HG03103 (cell line): ENCODE results near the gene FNBP1.

Experiments used
- ATAC-seq: cut with Tn5 transposase; IDR thresholded peaks from one replicate; pipeline ENCODE4 v1.9.1; 2021; ENCODE audit warnings: low read depth; ENCODE audit not compliant: unreplicated experiment

FNBP1 gene

GRCh38 chr9:129841071-129841470 is 201.9 kb downstream of the FNBP1 start:
- ATAC-seq: no peak

GRCh38 chr9:129840034-129840433 is 203.0 kb downstream of the FNBP1 start:
- ATAC-seq: no peak

- ATAC-seq: no peak
Observed at GRCh38 chr9:129839324-129840023, 203.5 kb downstream of the FNBP1 start.

- ATAC-seq: no peak
Observed at GRCh38 chr9:129838707-129839259, 204.2 kb downstream of the FNBP1 start.
